RWPE1 (cell line): Measurements from ENCODE around the gene APOL1.

ENCODE experiments used
- CTCF ChIA-PET: fragments of 350-600 bp; sonication (Branson Sonifier 250); formaldehyde crosslinking; extraction: SDS; loops from one replicate; lab custom pipeline; 2021; lab: Yijun Ruan, JAX
- POLR2A ChIA-PET: fragments of 400-600 bp; formaldehyde crosslinking; extraction: SDS; loops from one replicate; lab custom pipeline; 2020; ENCODE audit warnings: antibody characterized with exemption; ENCODE audit not compliant: low non-redundant PET; lab: Yijun Ruan, JAX
- DNase-seq: peaks from one replicate; pipeline ENCODE4 v3.0.0; 2012; ENCODE audit warnings: low spot score
- H3K27ac ChIP-seq: fragments of 450-650 bp; 2 replicates; pipeline ENCODE4 v1.5.1; 2017
- CTCF ChIP-seq: fragments of 450-650 bp; conservative IDR thresholded peaks from 2 replicates; pipeline ENCODE4 v1.5.1; 2017; ENCODE audit warnings: low read depth, mild to moderate bottlenecking

The APOL1 gene

GRCh38 chr22:36311386-36312085, 58.6 kb downstream of the APOL1 start:
- H3K27ac ChIP-seq: peak overlapping the region; percentile 55
- no peak for DNase-seq
- ChIA-PET CTCF (interaction anchor here (0.7 kb wide), 1 partner anchor 10 kb away, joined by 3 read pairs; no protein-coding TSS in a partner anchor), POLR2A (no interaction called here)
- TF ChIP-seq CTCF: no peak

GRCh38 chr22:36315325-36315724, 62.4 kb downstream of the APOL1 start:
- H3K27ac ChIP-seq: peak overlapping the region; percentile 100
- ChIA-PET POLR2A (interaction anchor here (0.6 kb wide), 1 partner anchor 70 kb away, joined by 4 read pairs; no protein-coding TSS in a partner anchor), CTCF (interaction anchor here (0.7 kb wide), 1 partner anchor 15 kb away, joined by 3 read pairs; no protein-coding TSS in a partner anchor)
- no peak for TF ChIP-seq CTCF
- no peak for DNase-seq

GRCh38 chr22:36316419-36316818, 63.5 kb downstream of the APOL1 start:
- DNase-seq: no peak
- H3K27ac ChIP-seq: peak overlapping the region; percentile 100
- POLR2A ChIA-PET: no interaction called here
- CTCF ChIA-PET: no interaction called here
- TF ChIP-seq CTCF: no peak
